ENCODE results near the gene MLLT6. TPM values are rescaled to one million over a fixed set of nuclear protein-coding genes. Genes with fewer than 3 reads are reported as not detected.
A peak's percentile ranks its signal among the peaks of the same experiment; 100 is the strongest.

The MLLT6 gene
- total RNA-seq, 2 experiments from 2014 or later: 81.7 to 174 TPM

GRCh38 chr17:38701504-38702165 lies 3.4 kb upstream of the MLLT6 start:
- TSS peak; percentile 43 for BruUV-seq (replicated peaks)
- H2AFZ ChIP-seq (ENCODE audit: low read length): peak overlapping the region; percentile 78; the same call in 1 of the 2 replicates
- CTCF ChIA-PET (ENCODE audit: unreplicated experiment): no interaction called here
- DNase-seq (ENCODE audit: low spot score): peak; percentile 69
- peaks cover 21% of the 10 kb centered on the region for H3K79me2 ChIP-seq (ENCODE audit: insufficient read depth, low read depth, low read length)
- no peaks in the 10 kb centered on the region for H3K36me3 ChIP-seq (ENCODE audit: insufficient read depth, low read length)
- H3K9me2 ChIP-seq (ENCODE audit: insufficient read depth, low read length): no peaks in the 10 kb centered on the region
- H3K4me3 ChIP-seq (ENCODE audit: low read depth, low read length, poor library complexity, severe bottlenecking): peak overlapping the region; percentile 81
- TF ChIP-seq CTCF (conservative IDR thresholded peaks at IDR 0.05; ENCODE audit: low read length) (no peak), EZH2phosphoT487 (IDR thresholded peaks at IDR 0.05; ENCODE audit: borderline replicate concordance, low read depth, low read length) (no peak)
- H3K27ac ChIP-seq (ENCODE audit: low read depth, low read length, poor library complexity, severe bottlenecking): peak overlapping the region; percentile 92
- intact Hi-C loops (cut with micrococcal nuclease; ENCODE audit: unreplicated experiment): loop anchor here (1.0 to 2.0 kb wide), 3 partner anchors 24 to 168 kb away; no protein-coding TSS in a partner anchor
- peaks cover 35% of the 10 kb centered on the region for H3K4me1 ChIP-seq (ENCODE audit: insufficient read depth, low read length, poor library complexity, severe bottlenecking)
- POLR2A ChIA-PET: no interaction called here
- H3K4me2 ChIP-seq (ENCODE audit: low read length): peak overlapping the region; percentile 100
- 0 out of 2 replicates have a peak, but pooled peaks cover 4% of the 10 kb centered on the region for H4K20me1 ChIP-seq (ENCODE audit: insufficient read depth, low read length)
- H3K9me3 ChIP-seq (ENCODE audit: low read length): no peaks in the 10 kb centered on the region

GRCh38 chr17:38702166-38702915 lies 2.7 kb upstream of the MLLT6 start:
- POLR2A ChIA-PET: no interaction called here
- H3K4me3 ChIP-seq (ENCODE audit: low read depth, low read length, poor library complexity, severe bottlenecking): peak overlapping the region; percentile 81
- H3K9me2 ChIP-seq (ENCODE audit: insufficient read depth, low read length): no peaks in the 10 kb centered on the region
- H4K20me1 ChIP-seq (ENCODE audit: insufficient read depth, low read length): peaks cover 11% of the 10 kb centered on the region; the same call in 1 of the 2 replicates
- H2AFZ ChIP-seq (ENCODE audit: low read length): peak overlapping the region; percentile 78; the same call in 1 of the 2 replicates
- peak overlapping the region; percentile 100 for H3K4me2 ChIP-seq (ENCODE audit: low read length)
- TF ChIP-seq EZH2phosphoT487 (IDR thresholded peaks at IDR 0.05; ENCODE audit: borderline replicate concordance, low read depth, low read length): no peak
- TF ChIP-seq CTCF (conservative IDR thresholded peaks at IDR 0.05; ENCODE audit: low read length): no peak
- intact Hi-C loops (cut with micrococcal nuclease; ENCODE audit: unreplicated experiment): loop anchor here (1.0 to 2.0 kb wide), 3 partner anchors 25 to 167 kb away; no protein-coding TSS in a partner anchor
- H3K4me1 ChIP-seq (ENCODE audit: insufficient read depth, low read length, poor library complexity, severe bottlenecking): peaks cover 36% of the 10 kb centered on the region
- H3K79me2 ChIP-seq (ENCODE audit: insufficient read depth, low read depth, low read length): peaks cover 28% of the 10 kb centered on the region
- BruUV-seq (replicated peaks): TSS peak; percentile 91
- H3K27ac ChIP-seq (ENCODE audit: low read depth, low read length, poor library complexity, severe bottlenecking): peak overlapping the region; percentile 92
- H3K36me3 ChIP-seq (ENCODE audit: insufficient read depth, low read length): peaks cover 3% of the 10 kb centered on the region; the same call in 1 of the 2 replicates
- CTCF ChIA-PET (ENCODE audit: unreplicated experiment): no interaction called here
- H3K9me3 ChIP-seq (ENCODE audit: low read length): no peaks in the 10 kb centered on the region
- peak; percentile 85 for DNase-seq (ENCODE audit: low spot score)

Data from OCI-LY7 (cell line).